Fibroblast of the aortic adventitia (primary cell): ENCODE data around the gene EVI2A. TPM values are rescaled to one million over a fixed set of nuclear protein-coding genes. Genes with fewer than 3 reads are reported as not detected.
"Not testable (repeated sequence)": the region's sequence is repeated elsewhere in the genome, so short reads cannot be mapped to it uniquely, and the experiment has no call there.

Experiments
- DNase-seq: peaks from one replicate; pipeline ENCODE4 v3.0.0-alpha.2; 2010; ENCODE audit warnings: low read depth
- H3K4me3 ChIP-seq: 2 replicates; pipeline ENCODE4 v1.5.1; 2011; ENCODE audit warnings: low read depth, mild to moderate bottlenecking, control low read depth, low read length, moderate library complexity
- total RNA-seq: library from RNA; depleted of rRNA; stranded (reverse); fragments of >200 nt; gene quantifications from 2 replicates; pipeline ENCODE4 v1.2.3, GENCODE V29; 2012; ENCODE audit warnings: low replicate concordance
- TF ChIP-seq, protein P1 (sequence below): IDR thresholded peaks from 2 replicates; pipeline ENCODE4 v1.5.1; 2011; ENCODE audit warnings: mild to moderate bottlenecking, low read length, control low read depth, inconsistent platforms; ENCODE audit not compliant: insufficient read depth

Gene EVI2A
- total RNA-seq, 1 donor: 9.9 TPM

DNA sequence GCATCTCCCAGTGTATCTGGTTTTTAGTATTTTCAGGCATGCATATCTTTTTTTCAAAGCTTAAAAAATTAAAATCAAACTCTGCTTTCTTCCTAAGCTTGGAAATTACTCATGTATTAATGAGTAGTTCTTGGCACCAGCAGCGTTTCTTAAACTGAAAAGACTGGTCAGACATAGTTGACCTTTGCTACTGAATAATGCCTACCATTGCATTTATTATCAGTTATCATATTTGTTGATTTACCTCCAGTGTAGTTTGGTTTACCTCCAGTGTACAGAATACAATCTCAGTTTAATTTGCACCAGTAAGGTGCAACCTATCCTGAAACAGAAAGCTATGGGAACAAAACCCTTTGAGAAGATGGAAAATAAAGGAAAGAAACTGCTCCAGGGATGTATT is 34.5 kb upstream of the EVI2A start:
- no peak overlapping the region for H3K4me3 ChIP-seq
- DNase-seq: no peak
- TF ChIP-seq, protein P1, sequence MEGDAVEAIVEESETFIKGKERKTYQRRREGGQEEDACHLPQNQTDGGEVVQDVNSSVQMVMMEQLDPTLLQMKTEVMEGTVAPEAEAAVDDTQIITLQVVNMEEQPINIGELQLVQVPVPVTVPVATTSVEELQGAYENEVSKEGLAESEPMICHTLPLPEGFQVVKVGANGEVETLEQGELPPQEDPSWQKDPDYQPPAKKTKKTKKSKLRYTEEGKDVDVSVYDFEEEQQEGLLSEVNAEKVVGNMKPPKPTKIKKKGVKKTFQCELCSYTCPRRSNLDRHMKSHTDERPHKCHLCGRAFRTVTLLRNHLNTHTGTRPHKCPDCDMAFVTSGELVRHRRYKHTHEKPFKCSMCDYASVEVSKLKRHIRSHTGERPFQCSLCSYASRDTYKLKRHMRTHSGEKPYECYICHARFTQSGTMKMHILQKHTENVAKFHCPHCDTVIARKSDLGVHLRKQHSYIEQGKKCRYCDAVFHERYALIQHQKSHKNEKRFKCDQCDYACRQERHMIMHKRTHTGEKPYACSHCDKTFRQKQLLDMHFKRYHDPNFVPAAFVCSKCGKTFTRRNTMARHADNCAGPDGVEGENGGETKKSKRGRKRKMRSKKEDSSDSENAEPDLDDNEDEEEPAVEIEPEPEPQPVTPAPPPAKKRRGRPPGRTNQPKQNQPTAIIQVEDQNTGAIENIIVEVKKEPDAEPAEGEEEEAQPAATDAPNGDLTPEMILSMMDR: no peak

DNA sequence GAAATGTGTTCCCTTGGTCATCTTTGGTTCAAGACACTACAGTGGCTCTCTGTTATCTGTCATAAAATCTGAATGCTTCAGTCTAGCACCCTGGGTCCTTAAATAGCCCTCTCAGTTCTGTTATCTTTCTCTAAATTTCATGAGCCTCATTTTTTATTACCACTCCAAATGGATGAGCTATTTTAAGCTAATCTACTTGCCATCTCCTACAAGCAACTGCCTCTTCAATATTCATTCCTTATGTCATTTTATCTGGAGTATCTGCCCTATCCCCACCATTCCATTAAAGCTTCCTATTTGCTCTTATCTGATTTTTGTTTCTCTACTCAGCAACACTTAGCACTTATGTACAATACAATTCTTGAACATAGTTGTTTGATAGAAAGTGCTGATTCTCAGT is 28.0 kb upstream of the EVI2A start:
- DNase-seq: no peak
- no peak overlapping the region for H3K4me3 ChIP-seq
- TF ChIP-seq, protein P1: no peak

DNA sequence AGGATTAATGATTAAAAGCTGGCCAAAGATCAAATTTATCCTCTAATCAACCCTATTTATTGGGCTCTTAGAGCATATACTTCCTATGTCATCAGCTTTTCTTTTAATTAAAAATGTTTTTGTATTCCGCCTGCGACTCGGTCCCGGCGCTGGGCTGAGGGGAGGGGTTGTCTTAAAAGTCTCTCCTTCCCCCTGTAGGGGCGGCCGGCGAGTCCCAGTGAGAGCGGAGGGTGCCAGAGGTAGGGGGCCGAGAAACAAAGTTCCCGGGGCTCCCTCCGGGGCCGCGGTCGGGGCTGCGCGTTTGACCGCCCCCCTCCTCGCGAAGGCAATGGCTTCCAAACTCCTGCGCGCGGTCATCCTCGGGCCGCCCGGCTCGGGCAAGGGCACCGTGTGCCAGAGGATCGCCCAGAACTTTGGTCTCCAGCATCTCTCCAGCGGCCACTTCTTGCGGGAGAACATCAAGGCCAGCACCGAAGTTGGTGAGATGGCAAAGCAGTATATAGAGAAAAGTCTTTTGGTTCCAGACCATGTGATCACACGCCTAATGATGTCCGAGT is 23.8 kb upstream of the EVI2A start:
- DNase-seq, H3K4me3 ChIP-seq: not testable (repeated sequence)

DNA sequence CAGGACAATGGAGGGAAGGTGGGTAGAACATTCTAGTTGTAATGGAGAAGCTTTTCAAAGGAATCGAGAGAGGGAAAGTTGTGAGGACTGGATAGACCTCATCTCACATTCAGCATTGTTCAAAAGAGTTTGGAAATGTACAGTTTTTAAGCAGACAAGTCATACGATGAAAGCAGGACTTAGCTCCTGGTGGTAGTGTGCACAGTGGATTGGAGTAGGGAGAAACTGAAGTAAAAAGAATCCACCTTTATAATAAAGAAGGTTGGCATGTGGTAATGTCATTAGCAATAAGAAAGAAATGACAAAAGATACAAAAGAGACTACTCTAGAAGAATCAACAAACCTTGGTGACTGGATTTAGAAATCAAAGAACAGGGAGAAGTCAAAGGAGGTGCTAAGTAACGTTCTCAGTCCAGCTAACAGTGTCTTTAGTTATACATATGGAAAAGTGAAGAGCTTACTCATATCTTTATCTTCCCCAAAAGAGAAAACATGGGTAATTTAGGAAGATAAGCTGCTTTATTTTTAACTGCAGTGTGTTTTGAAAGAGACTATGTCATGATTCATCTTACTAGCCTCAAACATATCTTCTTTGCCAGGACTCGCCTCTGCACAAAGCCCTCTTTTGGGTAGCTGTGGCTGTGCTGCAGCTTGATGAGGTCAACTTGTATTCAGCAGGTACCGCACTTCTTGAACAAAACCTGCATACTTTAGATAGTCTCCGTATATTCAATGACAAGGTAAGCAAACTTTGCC is 18.7 kb upstream of the EVI2A start:
- DNase-seq: peak; percentile 91
- H3K4me3 ChIP-seq: peak overlapping the region; percentile 27
- TF ChIP-seq, protein P1: peak; percentile 22

DNA sequence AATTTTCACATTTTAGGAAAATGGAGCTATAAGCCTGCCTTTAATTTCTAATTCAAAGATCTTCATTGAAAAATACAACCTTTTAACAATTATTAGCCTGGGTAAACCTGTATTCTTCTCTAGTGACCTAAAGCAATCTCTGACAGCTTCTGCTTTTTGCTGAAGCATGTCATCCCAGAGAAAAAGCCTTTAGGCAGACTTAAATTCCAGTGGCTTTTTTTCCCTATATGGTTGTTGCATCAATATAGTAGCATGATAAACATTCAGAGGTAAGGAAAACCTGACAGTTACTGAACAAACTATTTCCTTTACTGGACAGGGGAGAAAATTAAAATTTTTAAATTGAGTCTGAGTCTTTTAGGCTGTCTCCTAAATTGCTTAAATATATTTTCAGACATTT is 7.8 kb upstream of the EVI2A start:
- no peak overlapping the region for H3K4me3 ChIP-seq
- TF ChIP-seq, protein P1: no peak
- DNase-seq: no peak

DNA sequence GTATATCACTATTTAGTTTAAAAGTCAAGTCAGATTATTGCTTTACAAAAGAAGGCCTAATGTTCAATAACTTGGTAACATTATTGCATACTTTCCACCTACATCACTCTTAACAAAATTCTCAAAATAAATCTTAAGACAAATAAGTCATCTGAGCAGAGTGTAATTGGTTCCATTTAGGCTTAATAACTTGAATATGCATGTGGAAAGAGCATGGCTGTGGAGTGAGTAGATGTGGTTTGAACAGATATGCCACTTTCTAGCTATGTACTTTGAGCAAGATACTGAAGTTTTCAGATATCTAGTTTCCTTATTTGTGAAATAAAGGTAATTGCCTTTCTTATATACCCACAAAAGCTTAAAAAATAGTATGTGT is 6.7 kb upstream of the EVI2A start:
- peak; percentile 54 for DNase-seq
- TF ChIP-seq, protein P1: no peak
- H3K4me3 ChIP-seq: no peak overlapping the region

DNA sequence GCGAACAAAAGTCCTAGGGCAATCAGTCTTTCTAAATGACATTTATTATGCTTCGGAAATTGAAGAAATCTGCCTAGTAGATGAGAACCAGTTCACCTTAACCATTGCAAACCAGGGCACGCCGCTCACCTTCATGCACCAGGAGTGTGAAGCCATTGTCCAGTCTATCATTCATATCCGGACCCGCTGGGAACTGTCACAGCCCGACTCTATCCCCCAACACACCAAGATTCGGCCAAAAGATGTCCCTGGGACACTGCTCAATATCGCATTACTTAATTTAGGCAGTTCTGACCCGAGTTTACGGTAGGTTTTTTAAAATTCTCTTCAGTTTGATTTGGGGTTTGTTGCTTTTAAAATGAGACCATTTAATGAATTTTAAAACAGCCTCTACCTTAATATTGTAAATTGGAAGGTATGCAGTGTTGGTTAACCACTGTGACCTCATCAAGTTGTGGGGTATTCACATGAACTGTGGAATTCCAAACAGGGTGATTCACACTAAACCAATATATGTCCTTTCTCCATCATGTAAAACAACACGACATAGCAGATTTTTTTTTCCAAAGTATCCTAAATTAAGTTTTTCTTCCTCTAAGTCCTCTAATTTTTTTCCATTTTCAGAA is 6.2 kb upstream of the EVI2A start:
- no peak overlapping the region for H3K4me3 ChIP-seq
- DNase-seq: peak; percentile 85
- TF ChIP-seq, protein P1: no peak
